ENCODE measurements around the gene DNAJC17. TPM values are rescaled to one million over a fixed set of nuclear protein-coding genes. Genes with fewer than 3 reads are reported as not detected.
A peak's percentile ranks its signal among the peaks of the same experiment; 100 is the strongest.

DNAJC17 gene
- total RNA-seq, 1 donor = 14.8 TPM

DNA sequence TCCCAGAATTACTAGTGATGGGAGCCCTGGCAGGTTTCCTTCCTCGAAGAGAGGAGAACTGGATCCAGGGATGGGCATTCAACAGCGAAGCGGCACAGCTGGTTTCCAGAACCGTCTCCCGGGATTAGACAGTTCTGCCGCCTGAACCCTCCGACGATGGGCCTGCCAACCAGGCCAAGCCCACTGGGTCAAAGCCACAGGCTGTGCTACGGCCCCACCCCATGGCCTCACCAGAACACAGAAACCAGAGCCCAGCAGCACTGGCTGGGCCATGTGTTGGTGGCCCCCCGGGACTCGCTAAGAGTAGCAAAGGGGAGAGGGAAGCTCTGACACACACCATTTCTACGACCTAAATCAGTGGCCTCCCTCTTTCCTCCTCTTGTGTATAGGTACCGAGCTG is 35.3 kb downstream of the DNAJC17 start:
- peaks cover 52% of the 10 kb centered on the region for H3K36me3 ChIP-seq (ENCODE audit: insufficient read depth, low read length)
- H2AFZ ChIP-seq (ENCODE audit: low read length) = no peak overlapping the region
- no peaks in the 10 kb centered on the region for H3K27me3 ChIP-seq (ENCODE audit: insufficient read depth, low read length)
- peaks cover 11% of the 10 kb centered on the region for H3K4me1 ChIP-seq (ENCODE audit: insufficient read depth, low read length)
- H3K27ac ChIP-seq (ENCODE audit: low read depth, low read length) = no peak overlapping the region
- TF ChIP-seq, protein P1, sequence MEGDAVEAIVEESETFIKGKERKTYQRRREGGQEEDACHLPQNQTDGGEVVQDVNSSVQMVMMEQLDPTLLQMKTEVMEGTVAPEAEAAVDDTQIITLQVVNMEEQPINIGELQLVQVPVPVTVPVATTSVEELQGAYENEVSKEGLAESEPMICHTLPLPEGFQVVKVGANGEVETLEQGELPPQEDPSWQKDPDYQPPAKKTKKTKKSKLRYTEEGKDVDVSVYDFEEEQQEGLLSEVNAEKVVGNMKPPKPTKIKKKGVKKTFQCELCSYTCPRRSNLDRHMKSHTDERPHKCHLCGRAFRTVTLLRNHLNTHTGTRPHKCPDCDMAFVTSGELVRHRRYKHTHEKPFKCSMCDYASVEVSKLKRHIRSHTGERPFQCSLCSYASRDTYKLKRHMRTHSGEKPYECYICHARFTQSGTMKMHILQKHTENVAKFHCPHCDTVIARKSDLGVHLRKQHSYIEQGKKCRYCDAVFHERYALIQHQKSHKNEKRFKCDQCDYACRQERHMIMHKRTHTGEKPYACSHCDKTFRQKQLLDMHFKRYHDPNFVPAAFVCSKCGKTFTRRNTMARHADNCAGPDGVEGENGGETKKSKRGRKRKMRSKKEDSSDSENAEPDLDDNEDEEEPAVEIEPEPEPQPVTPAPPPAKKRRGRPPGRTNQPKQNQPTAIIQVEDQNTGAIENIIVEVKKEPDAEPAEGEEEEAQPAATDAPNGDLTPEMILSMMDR (IDR thresholded peaks at IDR 0.05; ENCODE audit: extremely low read depth, low read depth, low read length) = no peak
- no peaks in the 10 kb centered on the region for H3K9me3 ChIP-seq (ENCODE audit: low read depth, low read length)
- H3K79me2 ChIP-seq (ENCODE audit: insufficient read depth, low read length) = no peaks in the 10 kb centered on the region
- DNase-seq (ENCODE audit: insufficient read length, low spot score, missing footprints) = peak; percentile 92
- no peak overlapping the region for H3K4me2 ChIP-seq (ENCODE audit: insufficient read depth, low read length)
- H3K4me3 ChIP-seq (ENCODE audit: insufficient read depth, low read length) = no peak overlapping the region
- peaks cover 9% of the 10 kb centered on the region for H4K20me1 ChIP-seq (ENCODE audit: insufficient read depth, low read length)

DNA sequence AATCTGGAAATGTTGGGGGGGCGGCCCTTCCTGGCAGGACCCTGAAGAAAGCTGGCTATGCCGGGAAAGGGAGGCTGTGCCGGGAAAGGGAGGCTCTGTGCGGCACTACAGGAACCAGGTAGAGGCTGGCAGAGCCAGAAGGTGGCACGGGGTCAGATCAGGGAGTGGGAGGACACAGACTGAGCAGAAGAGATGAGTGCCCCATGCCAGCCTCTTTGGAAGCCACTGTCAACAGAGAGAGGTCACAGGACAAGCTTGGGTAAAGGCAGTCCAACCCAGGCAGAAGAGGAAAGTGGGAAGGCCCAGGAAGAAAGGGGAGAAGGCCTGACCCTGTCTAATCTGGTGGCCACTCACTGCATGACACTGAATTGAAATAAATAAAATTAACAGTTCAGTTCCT is 36.0 kb downstream of the DNAJC17 start:
- H2AFZ ChIP-seq (ENCODE audit: low read length) = no peak overlapping the region
- H4K20me1 ChIP-seq (ENCODE audit: insufficient read depth, low read length) = peaks cover 9% of the 10 kb centered on the region
- H3K4me1 ChIP-seq (ENCODE audit: insufficient read depth, low read length) = peaks cover 11% of the 10 kb centered on the region
- no peaks in the 10 kb centered on the region for H3K9me3 ChIP-seq (ENCODE audit: low read depth, low read length)
- TF ChIP-seq, protein P1 (IDR thresholded peaks at IDR 0.05; ENCODE audit: extremely low read depth, low read depth, low read length) = no peak
- no peak for DNase-seq (ENCODE audit: insufficient read length, low spot score, missing footprints)
- no peaks in the 10 kb centered on the region for H3K27me3 ChIP-seq (ENCODE audit: insufficient read depth, low read length)
- no peak overlapping the region for H3K4me2 ChIP-seq (ENCODE audit: insufficient read depth, low read length)
- H3K79me2 ChIP-seq (ENCODE audit: insufficient read depth, low read length) = no peaks in the 10 kb centered on the region
- H3K4me3 ChIP-seq (ENCODE audit: insufficient read depth, low read length) = no peak overlapping the region
- H3K36me3 ChIP-seq (ENCODE audit: insufficient read depth, low read length) = peaks cover 52% of the 10 kb centered on the region
- H3K27ac ChIP-seq (ENCODE audit: low read depth, low read length) = no peak overlapping the region

DNA sequence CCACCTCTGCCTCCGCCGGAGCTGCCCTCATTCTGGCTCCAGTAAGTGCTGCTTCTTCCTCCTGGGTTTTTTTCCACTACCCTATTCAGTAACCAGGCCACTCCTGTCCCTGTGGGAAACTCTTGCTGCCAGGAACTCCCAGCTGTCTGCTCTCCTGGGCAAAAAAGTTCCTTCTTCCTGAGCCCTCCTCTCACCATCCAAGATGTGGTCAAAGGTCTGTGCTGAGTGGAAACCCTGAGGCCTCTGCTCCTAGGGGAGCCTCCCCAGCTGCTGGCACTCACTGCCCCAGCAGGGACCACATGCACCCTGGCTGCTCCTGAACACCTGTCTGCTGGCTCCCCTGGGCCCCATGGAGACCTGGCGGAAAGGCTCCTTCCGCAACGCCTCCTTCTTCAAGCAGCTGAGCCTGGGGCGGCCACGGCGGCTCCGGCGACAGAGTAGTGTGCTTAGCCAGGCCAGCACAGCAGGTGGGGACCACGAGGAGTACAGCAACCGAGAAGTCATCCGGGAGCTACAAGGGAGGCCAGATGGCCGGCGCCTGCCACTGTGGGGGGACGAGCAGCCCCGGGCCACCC is 37.0 kb downstream of the DNAJC17 start:
- Histone ChIP-seq H3K27ac (ENCODE audit: low read depth, low read length) (no peak overlapping the region), H3K9me3 (ENCODE audit: low read depth, low read length) (no peaks in the 10 kb centered on the region), H3K79me2 (ENCODE audit: insufficient read depth, low read length) (no peaks in the 10 kb centered on the region), H3K4me2 (ENCODE audit: insufficient read depth, low read length) (no peak overlapping the region), H3K27me3 (ENCODE audit: insufficient read depth, low read length) (no peaks in the 10 kb centered on the region), H2AFZ (ENCODE audit: low read length) (no peak overlapping the region), H4K20me1 (ENCODE audit: insufficient read depth, low read length) (peaks cover 16% of the 10 kb centered on the region), H3K4me1 (ENCODE audit: insufficient read depth, low read length) (peaks cover 20% of the 10 kb centered on the region), H3K36me3 (ENCODE audit: insufficient read depth, low read length) (peaks cover 43% of the 10 kb centered on the region), H3K4me3 (ENCODE audit: insufficient read depth, low read length) (no peak overlapping the region)
- TF ChIP-seq, protein P1 (IDR thresholded peaks at IDR 0.05; ENCODE audit: extremely low read depth, low read depth, low read length) = no peak
- no peak for DNase-seq (ENCODE audit: insufficient read length, low spot score, missing footprints)

DNA sequence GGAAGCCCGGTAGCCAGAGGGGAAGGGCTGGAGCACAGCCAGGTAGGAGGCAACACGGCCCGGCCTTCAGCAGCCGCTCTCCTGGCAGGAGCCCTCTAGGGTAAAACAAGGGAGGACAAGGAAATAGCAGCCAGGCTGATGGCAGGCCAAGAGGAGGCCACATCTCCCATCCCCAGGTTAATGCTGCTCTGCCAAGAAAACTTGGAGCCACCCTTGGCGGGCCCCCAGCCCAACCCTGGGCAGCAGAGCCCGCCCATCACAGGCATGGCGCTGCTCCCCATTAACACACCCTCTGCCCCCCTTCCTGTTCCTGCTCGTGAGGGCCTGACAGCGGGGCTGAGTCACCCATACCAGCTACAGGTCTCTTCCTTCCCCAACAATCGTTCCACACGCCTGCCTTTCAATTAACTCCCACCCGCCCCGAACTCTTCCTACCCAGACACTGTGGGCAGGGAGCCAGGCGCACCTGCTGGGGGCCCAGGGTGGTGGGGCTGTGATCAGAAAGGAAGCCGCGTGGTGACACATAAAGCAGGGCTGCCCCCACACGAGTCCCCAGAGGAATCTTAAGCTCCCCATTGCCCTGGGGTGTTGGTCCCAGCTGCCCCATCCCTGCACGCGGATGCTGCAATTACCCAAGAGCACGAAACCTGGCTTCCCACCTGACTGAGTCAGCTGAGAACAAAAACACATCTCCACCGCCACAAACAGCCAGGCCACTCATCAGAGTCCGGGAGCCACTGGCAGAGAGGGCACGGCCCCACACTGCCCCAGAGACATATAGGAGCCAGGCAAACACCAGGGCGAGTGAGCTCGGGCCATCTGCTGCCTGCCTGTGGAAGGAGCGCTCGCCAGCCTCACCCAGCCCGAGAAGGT is 37.8 kb downstream of the DNAJC17 start, which contains the start of gene C15orf62:
C15orf62 (plus strand) TSS at position 707 of the 873 bp plus-strand sequence. CDS start 516 bp downstream, outside the sequence.
- Histone ChIP-seq H3K27me3 (ENCODE audit: insufficient read depth, low read length) (no peaks in the 10 kb centered on the region), H3K36me3 (ENCODE audit: insufficient read depth, low read length) (peaks cover 36% of the 10 kb centered on the region), H3K79me2 (ENCODE audit: insufficient read depth, low read length) (no peaks in the 10 kb centered on the region), H3K9me3 (ENCODE audit: low read depth, low read length) (no peaks in the 10 kb centered on the region), H3K4me2 (ENCODE audit: insufficient read depth, low read length) (no peak within 1 kb of the TSS), H4K20me1 (ENCODE audit: insufficient read depth, low read length) (peaks cover 16% of the 10 kb centered on the region), H3K4me3 (ENCODE audit: insufficient read depth, low read length) (no peak within 1 kb of the TSS), H3K27ac (ENCODE audit: low read depth, low read length) (no peak within 1 kb of the TSS), H3K4me1 (ENCODE audit: insufficient read depth, low read length) (peaks cover 28% of the 10 kb centered on the region), H2AFZ (ENCODE audit: low read length) (no peak within 1 kb of the TSS)
- peak; percentile 84 for DNase-seq (ENCODE audit: insufficient read length, low spot score, missing footprints)
- TF ChIP-seq, protein P1 (IDR thresholded peaks at IDR 0.05; ENCODE audit: extremely low read depth, low read depth, low read length) = no peak

All from osteoblast (primary cell).